GM12874 (cell line): ENCODE measurements around the gene TMEM92.

ENCODE experiments used
- TF ChIP-seq, protein P1 (sequence below): IDR thresholded peaks from 2 replicates; pipeline ENCODE4 v1.5.1; 2011; ENCODE audit warnings: low read depth, mild to moderate bottlenecking, control low read depth, low read length, moderate library complexity; ENCODE audit not compliant: insufficient read depth

TMEM92 gene

DNA sequence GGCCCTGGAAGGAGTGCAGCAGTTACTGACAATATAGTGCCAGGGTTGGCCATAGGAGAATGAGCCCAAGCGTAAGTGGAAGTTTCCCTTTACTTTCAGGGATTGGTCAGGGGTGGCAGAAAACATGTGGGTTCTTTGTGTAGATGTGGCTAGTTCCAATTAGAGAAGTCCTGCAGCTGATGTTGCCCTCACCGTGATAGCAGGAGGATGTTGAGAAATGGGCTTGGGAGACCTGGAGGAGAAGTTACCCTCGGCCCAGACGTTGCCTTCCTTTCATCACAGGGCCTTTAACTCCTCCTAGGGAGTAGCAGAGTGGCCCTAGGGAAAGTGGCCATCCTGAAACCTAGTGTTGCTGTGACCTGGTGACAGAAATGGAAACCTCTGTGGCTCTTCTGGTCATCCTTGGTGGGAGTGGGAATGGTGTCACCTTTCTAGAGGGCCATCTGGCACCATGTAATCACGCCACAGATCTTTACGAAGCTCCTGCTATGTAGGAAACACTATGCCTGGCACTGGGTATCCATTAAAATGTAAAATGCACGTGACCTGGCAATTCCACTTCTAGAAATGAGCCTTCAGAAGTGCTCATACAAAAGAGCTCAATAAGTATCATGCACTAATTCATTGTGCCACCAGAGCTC, 6.7 kb downstream of the TMEM92 start:
- TF ChIP-seq, protein P1, sequence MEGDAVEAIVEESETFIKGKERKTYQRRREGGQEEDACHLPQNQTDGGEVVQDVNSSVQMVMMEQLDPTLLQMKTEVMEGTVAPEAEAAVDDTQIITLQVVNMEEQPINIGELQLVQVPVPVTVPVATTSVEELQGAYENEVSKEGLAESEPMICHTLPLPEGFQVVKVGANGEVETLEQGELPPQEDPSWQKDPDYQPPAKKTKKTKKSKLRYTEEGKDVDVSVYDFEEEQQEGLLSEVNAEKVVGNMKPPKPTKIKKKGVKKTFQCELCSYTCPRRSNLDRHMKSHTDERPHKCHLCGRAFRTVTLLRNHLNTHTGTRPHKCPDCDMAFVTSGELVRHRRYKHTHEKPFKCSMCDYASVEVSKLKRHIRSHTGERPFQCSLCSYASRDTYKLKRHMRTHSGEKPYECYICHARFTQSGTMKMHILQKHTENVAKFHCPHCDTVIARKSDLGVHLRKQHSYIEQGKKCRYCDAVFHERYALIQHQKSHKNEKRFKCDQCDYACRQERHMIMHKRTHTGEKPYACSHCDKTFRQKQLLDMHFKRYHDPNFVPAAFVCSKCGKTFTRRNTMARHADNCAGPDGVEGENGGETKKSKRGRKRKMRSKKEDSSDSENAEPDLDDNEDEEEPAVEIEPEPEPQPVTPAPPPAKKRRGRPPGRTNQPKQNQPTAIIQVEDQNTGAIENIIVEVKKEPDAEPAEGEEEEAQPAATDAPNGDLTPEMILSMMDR: no peak

DNA sequence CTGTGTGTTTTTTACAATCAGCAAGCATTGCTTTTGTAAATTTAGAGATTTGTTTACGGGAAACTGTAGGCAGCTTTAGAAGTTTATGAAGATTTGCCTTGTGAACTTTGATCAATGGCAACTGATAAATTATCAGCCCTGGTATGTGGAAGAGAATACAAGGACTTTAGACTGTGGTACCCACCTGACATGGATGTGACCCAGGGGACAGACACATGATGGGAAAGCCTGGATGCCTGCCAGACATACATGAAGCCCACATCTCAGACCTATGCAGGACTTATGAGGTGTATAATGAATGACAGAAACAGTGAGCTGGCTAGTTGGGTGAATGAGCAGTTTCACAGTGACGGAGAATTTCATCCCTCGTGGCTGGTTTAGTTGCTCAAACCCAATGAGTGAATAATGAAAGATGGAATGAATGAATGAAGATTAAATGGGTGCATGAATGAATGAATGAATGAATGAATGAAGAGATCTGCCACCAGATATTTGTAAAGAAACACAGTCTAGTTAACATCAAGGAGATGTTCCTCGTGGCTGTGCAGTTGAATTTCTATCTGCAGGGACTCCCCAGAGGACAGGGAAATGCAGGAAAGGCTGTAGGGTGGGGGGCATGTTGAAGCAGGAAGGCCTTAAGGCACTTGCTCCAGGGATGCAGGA, 7.6 kb downstream of the TMEM92 start:
- TF ChIP-seq, protein P1: no peak

DNA sequence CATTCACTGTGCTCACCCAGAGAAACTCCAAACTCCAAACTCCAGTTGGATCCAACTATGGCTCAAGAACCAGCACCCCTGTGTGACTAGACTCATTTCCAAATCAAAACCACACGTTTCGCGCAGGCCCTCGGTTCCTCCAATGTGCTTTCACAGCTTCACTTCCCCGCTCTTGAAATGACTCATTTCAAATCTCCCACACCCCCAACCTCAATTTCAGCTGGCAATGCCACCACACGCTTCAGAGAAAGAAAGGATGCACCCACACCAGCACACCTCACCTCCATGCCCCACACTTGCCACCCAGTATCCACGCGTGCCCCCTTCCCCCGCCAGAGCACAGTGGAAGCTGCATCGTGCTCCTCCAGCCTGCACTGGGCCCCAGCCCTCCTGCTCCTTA, 9.0 kb downstream of the TMEM92 start:
- TF ChIP-seq, protein P1: no peak

DNA sequence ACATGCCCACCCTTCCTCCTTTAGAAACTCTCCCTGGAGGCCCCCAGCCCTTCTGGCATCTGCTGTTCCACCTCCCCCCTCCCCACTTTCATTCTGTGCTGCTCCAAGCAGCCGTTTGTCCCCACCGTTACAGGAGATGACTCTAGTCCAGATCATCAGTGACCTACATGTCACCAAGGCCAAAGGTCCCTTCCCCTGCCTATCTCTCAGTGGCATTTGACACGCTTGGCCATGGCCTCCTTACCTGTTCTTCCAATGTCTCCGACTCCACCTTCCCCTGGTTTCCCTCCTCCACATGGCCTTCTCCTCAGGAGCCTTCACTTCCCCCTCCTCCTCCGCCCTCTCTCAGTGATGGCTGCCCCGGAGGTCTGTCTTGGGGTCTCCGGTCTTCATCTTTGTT, 9.4 kb downstream of the TMEM92 start:
- TF ChIP-seq, protein P1: no peak

DNA sequence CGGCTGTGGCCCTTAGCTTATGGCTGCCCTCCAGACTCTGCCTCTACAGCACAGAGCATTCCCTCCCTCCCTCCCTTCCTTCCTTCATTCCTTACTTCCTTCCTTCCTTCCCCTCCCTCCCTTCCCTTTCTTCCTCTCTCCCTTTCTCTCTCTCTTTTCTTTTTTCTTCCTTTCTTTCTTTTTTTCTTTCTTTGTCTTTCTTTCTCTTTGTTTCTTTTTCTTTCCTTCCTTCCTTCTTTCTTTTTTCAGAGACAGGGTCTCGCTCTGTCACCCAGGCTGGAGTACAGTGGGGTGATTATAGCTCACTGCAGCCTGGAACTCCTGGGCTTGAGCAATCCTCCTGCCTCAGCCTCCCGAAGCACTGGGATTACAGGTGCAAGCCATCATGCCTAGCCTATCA, 11.7 kb downstream of the TMEM92 start:
- TF ChIP-seq, protein P1: no peak

DNA sequence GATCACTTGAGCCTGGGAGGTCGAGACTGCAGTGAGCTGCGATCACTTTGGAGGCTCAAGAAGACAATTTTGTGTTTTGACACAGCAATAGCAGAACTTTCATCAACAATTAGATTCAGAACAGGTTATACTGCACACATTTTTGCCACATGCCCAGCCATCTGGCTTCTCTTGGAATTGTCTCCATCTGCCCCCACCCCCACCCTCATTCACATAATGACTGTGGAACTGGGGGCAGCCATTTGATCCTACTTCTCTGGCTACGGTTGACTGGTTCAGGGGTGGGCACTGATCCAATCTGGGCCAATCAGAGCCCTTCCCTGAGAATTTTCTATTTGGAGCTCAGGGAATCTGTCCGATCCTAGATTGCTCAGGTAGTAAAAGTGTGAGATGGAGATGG, 14.0 kb downstream of the TMEM92 start:
- TF ChIP-seq, protein P1: no peak

DNA sequence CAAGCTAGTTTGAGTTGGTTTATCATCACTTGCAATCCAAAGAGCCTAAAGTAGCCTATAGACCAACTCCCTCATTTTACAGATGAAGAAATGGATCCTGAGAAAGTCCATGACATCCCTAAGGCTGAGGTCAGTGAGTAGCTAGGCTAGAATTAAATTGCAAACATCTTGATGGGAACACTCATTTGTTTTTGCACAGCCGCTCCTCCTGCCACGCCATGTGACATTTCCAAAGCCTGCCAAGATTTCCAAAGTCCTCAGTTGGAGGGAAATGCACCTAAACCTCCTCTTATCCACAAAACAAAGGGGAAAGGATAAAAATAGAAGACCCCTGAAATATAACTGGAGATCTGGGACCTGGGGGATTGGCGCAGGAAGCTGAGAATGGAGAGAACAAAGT, 15.0 kb downstream of the TMEM92 start:
- TF ChIP-seq, protein P1: no peak
